Peyer's patch (tissue), 4 donors: Measurements from ENCODE around the gene SCFD1. TPM values are rescaled to one million over a fixed set of nuclear protein-coding genes. Genes with fewer than 3 reads are reported as not detected.

Experiments used
- DNase-seq, 3 donors: peaks; one replicate each; pipeline ENCODE4 v3.0.0-alpha.2; 2017 to 2019
- H3K27ac ChIP-seq, 4 donors: fragments of 200-600 bp; sonication (generic); one replicate each; pipeline ENCODE4 v1.5.1; 2016 to 2019
- H3K27me3 ChIP-seq, 2 donors: fragments of 200-600 bp; sonication (generic); one replicate each; pipeline ENCODE4 v1.5.1; 2019
- H3K36me3 ChIP-seq, 3 donors: fragments of 200-600 bp; sonication (generic); one replicate each; pipeline ENCODE4 v1.5.1; 2016 to 2019
- H3K4me1 ChIP-seq, 4 donors: fragments of 200-600 bp; sonication (generic); one replicate each; pipeline ENCODE4 v1.5.1; 2016 to 2019
- H3K4me3 ChIP-seq, 4 donors: fragments of 200-600 bp; sonication (generic); 1 replicate in 3 of 4; 2 replicates in 1 of 4; pipeline ENCODE4 v1.5.1; 2016 to 2019; ENCODE audit warnings: mild to moderate bottlenecking in 1 of 4
- H3K9me3 ChIP-seq, 4 donors: fragments of 200-600 bp; sonication (generic); one replicate each; pipeline ENCODE4 v1.5.1; 2016 to 2019; ENCODE audit warnings: mild to moderate bottlenecking in 1 of 4
- POLR2A ChIP-seq, 2 donors: fragments of 450-650 bp; IDR thresholded peaks; one replicate each; pipeline ENCODE4 v1.5.1; 2017; ENCODE audit warnings: antibody characterized with exemption in 2 of 2, mild to moderate bottlenecking in 2 of 2, moderate library complexity in 2 of 2
- total RNA-seq, 4 donors: library from RNA; depleted of rRNA; stranded (reverse); fragments of >200 nt; gene quantifications; one replicate each; pipeline ENCODE4 v1.1.0, GENCODE V29; 2016
- TF ChIP-seq, protein P1 (sequence below), 6 experiments: fragments of 450-650 bp in 4 of 6; fragments of 200-600 bp in 2 of 6; sonication (generic) in 1 of 6; IDR thresholded peaks; one replicate each; pipeline ENCODE4 v1.5.1; 2017 to 2019; ENCODE audit warnings: antibody characterized with exemption in 6 of 6, mild to moderate bottlenecking in 3 of 6, moderate library complexity in 1 of 6

Gene SCFD1
- total RNA-seq, 4 donors from 2014 or later, result 31.8 to 77.3 (median 53.0) TPM

DNA sequence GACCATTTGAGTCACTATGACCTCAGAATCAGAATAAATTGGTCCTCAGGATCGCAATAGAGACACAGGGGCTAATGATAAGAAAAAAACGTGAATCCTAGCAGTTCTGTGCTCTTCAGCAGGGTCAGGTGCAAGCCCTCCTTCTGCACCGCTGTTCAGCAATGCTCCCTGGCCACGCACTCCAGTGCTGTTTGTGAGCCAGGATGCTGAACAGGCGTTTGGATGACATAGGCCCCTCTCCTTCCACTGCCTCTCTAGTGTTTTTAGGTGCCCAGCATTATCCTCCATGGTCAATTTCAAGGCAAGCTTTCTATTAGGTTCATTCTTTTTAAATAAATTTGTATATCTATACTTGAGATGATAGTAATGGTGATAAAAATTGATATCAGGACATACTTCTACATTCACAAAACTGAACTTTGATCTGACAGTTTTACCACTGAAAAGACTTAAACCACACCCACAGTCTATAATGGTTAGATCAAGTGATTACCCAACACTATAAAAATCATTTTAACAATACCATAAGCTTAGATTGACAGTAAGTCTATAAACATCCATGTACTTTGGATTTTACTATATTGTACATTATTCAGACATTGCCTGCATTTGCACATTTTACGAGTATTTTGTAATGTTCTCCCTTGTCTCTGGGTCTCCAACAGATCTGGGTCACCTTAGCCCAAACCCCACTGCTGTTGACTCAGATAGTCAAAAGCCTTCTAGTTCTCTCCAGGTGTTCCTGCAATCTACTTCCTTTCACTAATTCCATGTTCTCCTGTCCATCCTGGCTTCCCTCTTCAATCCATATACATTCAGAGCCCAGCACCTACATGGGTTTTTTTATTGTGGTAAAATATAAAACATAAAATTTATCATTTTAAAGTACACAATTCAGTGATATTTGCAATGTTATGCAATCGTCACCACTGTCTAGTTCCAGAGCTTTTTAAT, 137.3 kb downstream of the SCFD1 start:
- H3K27ac ChIP-seq, result no peak overlapping the region

DNA sequence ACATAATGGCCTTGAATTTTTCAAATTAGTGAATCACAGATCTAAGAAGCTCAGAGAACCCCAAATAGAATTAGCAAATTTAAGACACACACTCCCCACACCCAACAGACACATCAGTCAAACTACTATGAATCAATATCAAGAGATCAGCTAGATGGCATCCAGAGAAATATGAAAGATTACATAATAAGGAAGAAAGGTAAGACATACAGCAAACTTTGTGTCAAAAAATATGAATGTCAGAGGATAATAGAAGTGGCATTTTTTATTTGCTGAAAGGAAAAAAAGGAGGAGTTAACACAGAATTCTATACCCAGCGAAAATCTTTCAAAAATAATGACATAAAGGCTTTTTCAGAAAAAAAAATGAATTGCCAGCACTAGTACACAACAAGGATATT, 141.8 kb downstream of the SCFD1 start:
- Histone ChIP-seq H3K27me3 (no peaks in the 10 kb centered on the region), H3K27ac (no peak overlapping the region), H3K4me1 (no peaks in the 10 kb centered on the region), H3K4me3 (no peak overlapping the region), H3K36me3 (no peaks in the 10 kb centered on the region), H3K9me3 (peaks cover 0 to 15% (median 0%) of the 10 kb centered on the region in 4 donors)
- no peak for TF ChIP-seq POLR2A (IDR thresholded peaks at IDR 0.05)
- TF ChIP-seq, protein P1, sequence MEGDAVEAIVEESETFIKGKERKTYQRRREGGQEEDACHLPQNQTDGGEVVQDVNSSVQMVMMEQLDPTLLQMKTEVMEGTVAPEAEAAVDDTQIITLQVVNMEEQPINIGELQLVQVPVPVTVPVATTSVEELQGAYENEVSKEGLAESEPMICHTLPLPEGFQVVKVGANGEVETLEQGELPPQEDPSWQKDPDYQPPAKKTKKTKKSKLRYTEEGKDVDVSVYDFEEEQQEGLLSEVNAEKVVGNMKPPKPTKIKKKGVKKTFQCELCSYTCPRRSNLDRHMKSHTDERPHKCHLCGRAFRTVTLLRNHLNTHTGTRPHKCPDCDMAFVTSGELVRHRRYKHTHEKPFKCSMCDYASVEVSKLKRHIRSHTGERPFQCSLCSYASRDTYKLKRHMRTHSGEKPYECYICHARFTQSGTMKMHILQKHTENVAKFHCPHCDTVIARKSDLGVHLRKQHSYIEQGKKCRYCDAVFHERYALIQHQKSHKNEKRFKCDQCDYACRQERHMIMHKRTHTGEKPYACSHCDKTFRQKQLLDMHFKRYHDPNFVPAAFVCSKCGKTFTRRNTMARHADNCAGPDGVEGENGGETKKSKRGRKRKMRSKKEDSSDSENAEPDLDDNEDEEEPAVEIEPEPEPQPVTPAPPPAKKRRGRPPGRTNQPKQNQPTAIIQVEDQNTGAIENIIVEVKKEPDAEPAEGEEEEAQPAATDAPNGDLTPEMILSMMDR (IDR thresholded peaks at IDR 0.05), result no peak
- no peak for DNase-seq

More for the DNA sequence above, 137.3 kb downstream of the SCFD1 start:
- H3K27me3 ChIP-seq, result no peaks in the 10 kb centered on the region
- H3K4me1 ChIP-seq, result no peaks in the 10 kb centered on the region
- H3K4me3 ChIP-seq, result no peak overlapping the region
- TF ChIP-seq, protein P1 (IDR thresholded peaks at IDR 0.05), result no peak
- TF ChIP-seq POLR2A (IDR thresholded peaks at IDR 0.05), result no peak
- no peak for DNase-seq
- no peaks in the 10 kb centered on the region for H3K36me3 ChIP-seq
- peaks cover 0 to 15% (median 0%) of the 10 kb centered on the region in 4 donors for H3K9me3 ChIP-seq

DNA sequence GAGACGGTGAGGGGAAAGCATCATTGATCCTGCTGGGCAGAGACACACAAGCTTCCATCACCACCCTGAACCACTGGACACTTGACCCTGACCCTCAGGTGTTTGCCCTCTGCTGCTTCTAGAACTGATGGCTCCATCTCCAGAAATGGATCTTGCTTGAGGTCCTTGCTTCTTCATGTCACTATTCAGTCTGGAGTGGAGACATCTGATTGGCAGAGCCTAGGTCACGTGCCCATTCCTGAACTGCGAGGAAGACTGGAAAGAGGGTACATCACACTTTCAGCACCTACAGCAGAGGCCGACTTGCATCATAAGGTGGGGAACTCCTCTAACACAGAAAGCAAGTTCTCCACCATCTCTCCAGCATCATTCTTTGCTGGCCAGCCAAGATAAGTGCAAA, 145.5 kb downstream of the SCFD1 start:
- no peaks in the 10 kb centered on the region for H3K27me3 ChIP-seq
- H3K27ac ChIP-seq, result no peak overlapping the region
- peaks cover 0 to 13% (median 0%) of the 10 kb centered on the region in 4 donors for H3K9me3 ChIP-seq
- H3K4me1 ChIP-seq, result no peaks in the 10 kb centered on the region
- no peak overlapping the region for H3K4me3 ChIP-seq
- no peaks in the 10 kb centered on the region for H3K36me3 ChIP-seq
- TF ChIP-seq, protein P1 (IDR thresholded peaks at IDR 0.05), result no peak
- TF ChIP-seq POLR2A (IDR thresholded peaks at IDR 0.05), result no peak
- DNase-seq, result no peak

DNA sequence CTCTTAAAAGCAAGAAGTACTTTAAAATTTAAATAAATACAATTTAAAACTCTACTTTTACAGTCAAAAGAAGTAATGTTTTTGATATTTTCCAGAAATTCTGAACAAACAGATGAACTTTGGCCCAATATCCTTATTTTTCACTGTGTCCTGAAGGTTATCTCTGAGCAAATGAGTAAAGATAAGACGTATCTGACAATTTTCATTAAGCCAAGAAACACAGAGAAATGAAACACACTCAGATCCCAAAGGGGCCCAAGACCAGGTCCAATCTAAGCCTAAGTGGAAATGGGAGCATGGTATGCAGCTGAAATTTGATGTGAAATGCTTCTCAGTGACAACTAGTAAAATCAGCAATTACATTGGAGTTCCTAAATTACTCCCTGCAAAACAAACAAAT, 146.7 kb downstream of the SCFD1 start:
- Histone ChIP-seq H3K4me3 (no peak overlapping the region), H3K9me3 (peaks cover 0 to 2% (median 0%) of the 10 kb centered on the region in 4 donors), H3K27ac (no peak overlapping the region), H3K36me3 (no peaks in the 10 kb centered on the region), H3K4me1 (no peaks in the 10 kb centered on the region), H3K27me3 (no peaks in the 10 kb centered on the region)
- no peak for DNase-seq
- TF ChIP-seq POLR2A (IDR thresholded peaks at IDR 0.05), result no peak
- TF ChIP-seq, protein P1 (IDR thresholded peaks at IDR 0.05), result no peak

DNA sequence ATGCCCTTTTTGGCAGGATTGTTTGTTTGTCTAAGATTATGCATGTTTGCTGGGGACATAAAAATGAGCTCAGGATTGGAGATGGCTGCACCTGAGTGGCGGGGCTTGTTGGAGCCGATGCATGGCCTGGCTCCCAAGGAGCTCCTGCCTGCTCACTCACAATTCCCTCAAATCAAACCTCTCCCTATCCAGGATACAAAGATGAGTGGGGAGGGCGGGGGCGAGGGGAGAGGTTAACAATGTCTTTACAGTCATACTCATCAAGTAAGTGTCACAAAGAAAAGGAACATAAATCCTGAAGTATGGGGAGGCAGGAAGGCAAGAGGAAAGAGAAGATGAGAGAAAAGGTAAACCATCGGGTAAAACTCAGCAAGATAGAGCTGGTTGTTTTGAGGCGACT, 148.3 kb downstream of the SCFD1 start:
- Histone ChIP-seq H3K27ac (no peak overlapping the region), H3K27me3 (no peaks in the 10 kb centered on the region), H3K4me1 (no peaks in the 10 kb centered on the region), H3K9me3 (no peaks in the 10 kb centered on the region), H3K36me3 (no peaks in the 10 kb centered on the region), H3K4me3 (no peak overlapping the region)
- DNase-seq, result no peak
- TF ChIP-seq, protein P1 (IDR thresholded peaks at IDR 0.05), result no peak
- no peak for TF ChIP-seq POLR2A (IDR thresholded peaks at IDR 0.05)
